ENCODE data around the gene RRP7A.

DNA sequence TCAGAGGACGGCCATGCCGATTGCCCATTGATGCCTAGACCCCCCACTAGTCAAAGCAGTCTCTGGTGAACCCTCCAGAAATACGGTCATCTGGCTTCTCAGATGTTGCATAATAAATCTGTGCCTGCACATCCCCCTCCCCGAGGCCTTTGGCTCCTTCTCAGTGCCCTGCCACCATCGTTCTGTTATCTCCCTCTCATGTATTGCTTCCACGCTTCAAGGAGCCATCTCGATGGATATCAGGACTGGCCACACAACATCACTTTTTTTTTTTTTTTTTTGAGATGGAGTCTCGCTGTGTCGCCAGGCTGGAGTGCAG lies 1.6 kb upstream of the RRP7A start:
- TF ChIP-seq, protein P1, sequence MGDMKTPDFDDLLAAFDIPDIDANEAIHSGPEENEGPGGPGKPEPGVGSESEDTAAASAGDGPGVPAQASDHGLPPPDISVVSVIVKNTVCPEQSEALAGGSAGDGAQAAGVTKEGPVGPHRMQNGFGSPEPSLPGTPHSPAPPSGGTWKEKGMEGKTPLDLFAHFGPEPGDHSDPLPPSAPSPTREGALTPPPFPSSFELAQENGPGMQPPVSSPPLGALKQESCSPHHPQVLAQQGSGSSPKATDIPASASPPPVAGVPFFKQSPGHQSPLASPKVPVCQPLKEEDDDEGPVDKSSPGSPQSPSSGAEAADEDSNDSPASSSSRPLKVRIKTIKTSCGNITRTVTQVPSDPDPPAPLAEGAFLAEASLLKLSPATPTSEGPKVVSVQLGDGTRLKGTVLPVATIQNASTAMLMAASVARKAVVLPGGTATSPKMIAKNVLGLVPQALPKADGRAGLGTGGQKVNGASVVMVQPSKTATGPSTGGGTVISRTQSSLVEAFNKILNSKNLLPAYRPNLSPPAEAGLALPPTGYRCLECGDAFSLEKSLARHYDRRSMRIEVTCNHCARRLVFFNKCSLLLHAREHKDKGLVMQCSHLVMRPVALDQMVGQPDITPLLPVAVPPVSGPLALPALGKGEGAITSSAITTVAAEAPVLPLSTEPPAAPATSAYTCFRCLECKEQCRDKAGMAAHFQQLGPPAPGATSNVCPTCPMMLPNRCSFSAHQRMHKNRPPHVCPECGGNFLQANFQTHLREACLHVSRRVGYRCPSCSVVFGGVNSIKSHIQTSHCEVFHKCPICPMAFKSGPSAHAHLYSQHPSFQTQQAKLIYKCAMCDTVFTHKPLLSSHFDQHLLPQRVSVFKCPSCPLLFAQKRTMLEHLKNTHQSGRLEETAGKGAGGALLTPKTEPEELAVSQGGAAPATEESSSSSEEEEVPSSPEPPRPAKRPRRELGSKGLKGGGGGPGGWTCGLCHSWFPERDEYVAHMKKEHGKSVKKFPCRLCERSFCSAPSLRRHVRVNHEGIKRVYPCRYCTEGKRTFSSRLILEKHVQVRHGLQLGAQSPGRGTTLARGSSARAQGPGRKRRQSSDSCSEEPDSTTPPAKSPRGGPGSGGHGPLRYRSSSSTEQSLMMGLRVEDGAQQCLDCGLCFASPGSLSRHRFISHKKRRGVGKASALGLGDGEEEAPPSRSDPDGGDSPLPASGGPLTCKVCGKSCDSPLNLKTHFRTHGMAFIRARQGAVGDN (IDR thresholded peaks at IDR 0.05), result no peak
- TF ChIP-seq RUNX3 (IDR thresholded peaks at IDR 0.05; ENCODE audit: low read length) (no peak), FOXK2 (IDR thresholded peaks at IDR 0.05) (no peak), ATF7 (IDR thresholded peaks at IDR 0.05; ENCODE audit: low read depth) (no peak), NRF1 (conservative IDR thresholded peaks at IDR 0.05; ENCODE audit: low read depth, low read length) (no peak), ZNF217 (IDR thresholded peaks at IDR 0.05) (no peak), YY1 (IDR thresholded peaks at IDR 0.05; ENCODE audit: low read depth, low read length) (no peak), CEBPB (IDR thresholded peaks at IDR 0.05; ENCODE audit: borderline replicate concordance in 1 of 2, low read depth in 2 of 2, low read length in 2 of 2) (no peak), HDGF (IDR thresholded peaks at IDR 0.05) (no peak), SP1 (IDR thresholded peaks at IDR 0.05; ENCODE audit: low read depth, low read length) (no peak)
- TF ChIP-seq, protein P2, sequence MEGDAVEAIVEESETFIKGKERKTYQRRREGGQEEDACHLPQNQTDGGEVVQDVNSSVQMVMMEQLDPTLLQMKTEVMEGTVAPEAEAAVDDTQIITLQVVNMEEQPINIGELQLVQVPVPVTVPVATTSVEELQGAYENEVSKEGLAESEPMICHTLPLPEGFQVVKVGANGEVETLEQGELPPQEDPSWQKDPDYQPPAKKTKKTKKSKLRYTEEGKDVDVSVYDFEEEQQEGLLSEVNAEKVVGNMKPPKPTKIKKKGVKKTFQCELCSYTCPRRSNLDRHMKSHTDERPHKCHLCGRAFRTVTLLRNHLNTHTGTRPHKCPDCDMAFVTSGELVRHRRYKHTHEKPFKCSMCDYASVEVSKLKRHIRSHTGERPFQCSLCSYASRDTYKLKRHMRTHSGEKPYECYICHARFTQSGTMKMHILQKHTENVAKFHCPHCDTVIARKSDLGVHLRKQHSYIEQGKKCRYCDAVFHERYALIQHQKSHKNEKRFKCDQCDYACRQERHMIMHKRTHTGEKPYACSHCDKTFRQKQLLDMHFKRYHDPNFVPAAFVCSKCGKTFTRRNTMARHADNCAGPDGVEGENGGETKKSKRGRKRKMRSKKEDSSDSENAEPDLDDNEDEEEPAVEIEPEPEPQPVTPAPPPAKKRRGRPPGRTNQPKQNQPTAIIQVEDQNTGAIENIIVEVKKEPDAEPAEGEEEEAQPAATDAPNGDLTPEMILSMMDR (IDR thresholded peaks at IDR 0.05 in 2 of 3, conservative IDR thresholded peaks at IDR 0.05 in 1 of 3; ENCODE audit: control insufficient read depth in 2 of 3, extremely low read depth in 1 of 3, insufficient read depth in 1 of 3, low read depth in 3 of 3, low read length in 3 of 3), result no peak
